GM12878 (cell line): Measurements from ENCODE around the gene DCAF7. TPM values are rescaled to one million over a fixed set of nuclear protein-coding genes. Genes with fewer than 3 reads are reported as not detected.

Experiments
- ATAC-seq: fragments of 200-7000 bp; cut with Tn5 transposase; 3 replicates; pipeline ENCODE4 v1.9.1; 2020; ENCODE audit warnings: mild to moderate bottlenecking, moderate library complexity
- BruUV-seq: library from RNA; stranded (reverse); fragments of 400-500 nt; replicated peaks from 2 replicates; lab custom pipeline; 2021; lab: Mats Ljungman, UMichigan
- CTCF ChIA-PET: fragments of 300-600 bp; sonication (Branson Sonifier 250); formaldehyde crosslinking; extraction: SDS; loops from one replicate; lab custom pipeline; 2021; ENCODE audit warnings: inconsistent platforms; lab: Yijun Ruan, JAX
- POLR2A ChIA-PET: fragments of 350-600 bp; formaldehyde crosslinking; extraction: SDS; loops from one replicate; lab custom pipeline; 2021; ENCODE audit warnings: inconsistent platforms; lab: Charles Lee
- RAD21 ChIA-PET: fragments of 300-600 bp; sonication (Branson Sonifier 250); formaldehyde crosslinking; loops from one replicate; lab custom pipeline; 2023; ENCODE audit warnings: antibody characterized with exemption; ENCODE audit not compliant: unreplicated experiment; lab: Charles Lee
- SMC1A ChIA-PET: fragments of 300-600 bp; sonication (Branson Sonifier 250); formaldehyde crosslinking; loops from one replicate; lab custom pipeline; 2023; ENCODE audit not compliant: unreplicated experiment, uncharacterized antibody; lab: Charles Lee
- DNase-seq: peaks from one replicate; pipeline ENCODE4 v3.0.0-alpha.2; 2011; ENCODE audit warnings: low read depth, low spot score
- FAIRE-seq: peaks from 3 replicates; lab custom pipeline; 2011; peaks lifted over from hg19 to GRCh38; lab: Jason Lieb, UNC
- H2AFZ ChIP-seq: 2 replicates; pipeline ENCODE4 v1.6.0; 2011; ENCODE audit warnings: low read depth, low read length, control low read depth; ENCODE audit not compliant: control insufficient read depth
- H3K27ac ChIP-seq: 2 replicates; pipeline ENCODE4 v1.5.1; 2011; ENCODE audit warnings: control low read depth; ENCODE audit not compliant: control insufficient read depth, insufficient read depth
- H3K27me3 ChIP-seq, 2 experiments: replicated peaks in 1 of 2; 2 replicates each; pipeline versions ENCODE4 v1.6.0 to v1.6.1; 2011; ENCODE audit warnings: low read length in 1 of 2; ENCODE audit not compliant: control insufficient read depth in 2 of 2, insufficient read depth in 2 of 2
- H3K36me3 ChIP-seq, 2 experiments: 2 replicates each; pipeline ENCODE4 v1.5.1; 2011; ENCODE audit warnings: low read length in 1 of 2; ENCODE audit not compliant: control insufficient read depth in 2 of 2, insufficient read depth in 2 of 2
- H3K4me1 ChIP-seq: 2 replicates; pipeline ENCODE4 v1.6.1; 2011; ENCODE audit warnings: mild to moderate bottlenecking, low read length, moderate library complexity, mixed read lengths; ENCODE audit not compliant: control insufficient read depth, insufficient read depth
- H3K4me2 ChIP-seq: 2 replicates; pipeline ENCODE4 v1.6.0; 2011; ENCODE audit warnings: control low read depth; ENCODE audit not compliant: control insufficient read depth, insufficient read depth
- H3K4me3 ChIP-seq: fragments of 200-600 bp; sonication (generic); 2 replicates; pipeline ENCODE4 v1.5.1; 2016
- H3K79me2 ChIP-seq: 2 replicates; pipeline ENCODE4 v1.6.0; 2011; ENCODE audit warnings: low read length; ENCODE audit not compliant: control insufficient read depth, insufficient read depth
- H3K9ac ChIP-seq: 2 replicates; pipeline ENCODE4 v1.8.0; 2011; ENCODE audit warnings: low read length, control low read depth, mixed read lengths; ENCODE audit not compliant: control insufficient read depth, insufficient read depth
- H3K9me3 ChIP-seq: replicated peaks from 3 replicates; pipeline ENCODE4 v1.5.1; 2011; ENCODE audit warnings: mild to moderate bottlenecking, low read length; ENCODE audit not compliant: control insufficient read depth, insufficient read depth
- H4K20me1 ChIP-seq: 2 replicates; pipeline ENCODE4 v1.6.0; 2011; ENCODE audit not compliant: control insufficient read depth, insufficient read depth
- ATF7 ChIP-seq: fragments of 450-650 bp; IDR thresholded peaks from 2 replicates; pipeline ENCODE4 v1.6.1; 2016; ENCODE audit warnings: low read depth, mild to moderate bottlenecking
- EED ChIP-seq: sonication (generic); IDR thresholded peaks from 2 replicates; pipeline ENCODE4 v1.6.1; 2016; ENCODE audit warnings: antibody characterized with exemption, low read depth
- NFXL1 ChIP-seq: fragments of 450-650 bp; IDR thresholded peaks from 2 replicates; pipeline ENCODE4 v1.6.1; 2017; ENCODE audit warnings: antibody characterized with exemption, mild to moderate bottlenecking, borderline replicate concordance
- NR2F1 ChIP-seq: fragments of 450-650 bp; conservative IDR thresholded peaks from 2 replicates; pipeline ENCODE4 v1.6.1; 2017; ENCODE audit warnings: mild to moderate bottlenecking
- PAX5 ChIP-seq: IDR thresholded peaks from 2 replicates; pipeline ENCODE4 v1.6.1; 2011; ENCODE audit warnings: low read depth, low read length, borderline replicate concordance
- SMAD5 ChIP-seq: IDR thresholded peaks from 2 replicates; pipeline ENCODE4 v1.6.1; 2016; ENCODE audit warnings: antibody characterized with exemption, low read depth
- TCF12 ChIP-seq: IDR thresholded peaks from 2 replicates; pipeline ENCODE4 v1.6.1; 2011; ENCODE audit warnings: low read depth, mild to moderate bottlenecking, low read length
- ZBTB40 ChIP-seq: fragments of 450-650 bp; IDR thresholded peaks from 2 replicates; pipeline ENCODE4 v1.6.1; 2016; ENCODE audit warnings: mild to moderate bottlenecking, moderate library complexity, borderline replicate concordance
- WGBS: methylation state at CpG from one replicate; pipeline ENCODE4 v1.1.6; 2016; ENCODE audit warnings: low lambda C conversion rate; ENCODE audit not compliant: insufficient replicate concordance, insufficient coverage; ENCODE audit errors: missing lambda C conversion rate; 5-methylcytosine and 5-hydroxymethylcytosine counted together
- in situ Hi-C: fragments of 300-500 bp; cut with MboI; formaldehyde crosslinking; loops from 9 replicates; pipeline ENCODE4 v1.14.3; 2018; ENCODE audit warnings: mixed read lengths
- intact Hi-C: fragments of 100-400 bp; cut with micrococcal nuclease; formaldehyde crosslinking; loops from one replicate; pipeline ENCODE4 v1.14.2; 2022; ENCODE audit not compliant: unreplicated experiment
- polyA plus RNA-seq, 11 experiments: library from polyadenylated mRNA; depleted of rRNA in 4 of 11; unstranded in 6 of 11; stranded (reverse) in 5 of 11; fragments of >200 nt; fragmentation: Nextera tagmentation in 4 of 11; fragmentation: Illumina TruSeq in 1 of 11; extraction: Ambion mirVana in 4 of 11; extraction: Trizol in 1 of 11; gene quantifications; 1 replicate in 1 of 11; 2 replicates in 10 of 11; pipeline versions ENCODE4 v1.2.1 to v1.2.3, GENCODE V29; 2011 to 2016; ENCODE audit warnings: inconsistent platforms in 2 of 11, missing spikeins in 2 of 11, low read depth in 1 of 11
- total RNA-seq, 4 experiments: library from RNA; depleted of rRNA in 3 of 4; stranded (reverse); fragments of >200 nt in 3 of 4; fragmentation: Illumina TruSeq in 1 of 4; extraction: Trizol in 1 of 4; gene quantifications; 2 replicates each; pipeline versions ENCODE4 v1.2.1 to v1.2.3, GENCODE V29; 2013 to 2021

DCAF7 gene
- total and polyA plus RNA-seq, 10 of the 15 experiments (the other 5 are each of a cell fraction or from before 2014, with no cell fraction given): 27.0 to 103 (median 54.5) TPM

- intact Hi-C loops (no loop called here), in situ Hi-C loops (no loop called here)
- H3K27me3 ChIP-seq: no peaks in the 10 kb centered on the region
- no peaks in the 10 kb centered on the region for H3K36me3 ChIP-seq
- ChIA-PET POLR2A (no interaction called here), RAD21 (no interaction called here), SMC1A (no interaction called here), CTCF (interaction anchor here (0.6 to 1.2 kb wide), 3 partner anchors 11 to 432 kb away, joined by 3 to 4 read pairs (median 3); no protein-coding TSS in a partner anchor)
- H3K4me3 ChIP-seq: no peak overlapping the region
- no peak overlapping the region for H3K9ac ChIP-seq
- no peaks in the 10 kb centered on the region for H3K9me3 ChIP-seq
- H3K79me2 ChIP-seq: no peaks in the 10 kb centered on the region
- H3K4me2 ChIP-seq: peak overlapping the region; percentile 21
- 0% methylated on average over 3 of the region's 3 CpGs for whole genome bisulfite sequencing
- H4K20me1 ChIP-seq: no peaks in the 10 kb centered on the region
- no peak overlapping the region for H2AFZ ChIP-seq
- no peak for DNase-seq
- H3K4me1 ChIP-seq: peaks cover 9% of the 10 kb centered on the region
- TF ChIP-seq TCF12 (no peak), PAX5 (no peak), NR2F1 (no peak), EED (no peak), ATF7 (no peak), NFXL1 (no peak), SMAD5 (no peak), ZBTB40 (no peak)
- TF ChIP-seq, all 136 proteins: peak for 0
- BruUV-seq: no TSS peak
- ATAC-seq (no peak), FAIRE-seq (no peak)
- no peak overlapping the region for H3K27ac ChIP-seq
These were observed 35.8 kb upstream of the DCAF7 start for GRCh38 chr17:63514477-63514876.
